Measurements from ENCODE around the gene NFATC2. TPM values are rescaled to one million over a fixed set of nuclear protein-coding genes. Genes with fewer than 3 reads are reported as not detected.

NFATC2 gene
- 10 to 100 TPM in 3 of 4 donors, 1 to 10 TPM in 1; 5.7 to 36.4 (median 12.0) TPM for total RNA-seq

GRCh38 chr20:51542571-51543421 lies at the start of gene NFATC2:
TSS of gene NFATC2 (minus strand) at chr20:51542719. CDS start at chr20:51542499, 220 bp downstream.
- DNase-seq: peak in 1 of 2 donors; percentile 27
- H3K9me3 ChIP-seq: no peaks in the 10 kb centered on the region
- no peaks in the 10 kb centered on the region for H3K36me3 ChIP-seq
- intact Hi-C loops (cut with DNase I; ENCODE audit: low total_unique reads): no loop called here
- no peak for TF ChIP-seq CTCF (IDR thresholded peaks at IDR 0.05)
- TF ChIP-seq POLR2A (IDR thresholded peaks at IDR 0.05): no peak
- H3K4me1 ChIP-seq: no peaks in the 10 kb centered on the region
- peak within 1 kb of the TSS; percentile 60 to 68 for H3K27ac ChIP-seq
- H3K4me3 ChIP-seq: peak within 1 kb of the TSS in 1 of 2 donors; percentile 25
- no peaks in the 10 kb centered on the region for H3K27me3 ChIP-seq

- DNase-seq: no peak
- TF ChIP-seq CTCF (IDR thresholded peaks at IDR 0.05): no peak
- Histone ChIP-seq H3K36me3 (no peaks in the 10 kb centered on the region), H3K4me3 (no peak overlapping the region), H3K27me3 (no peaks in the 10 kb centered on the region), H3K27ac (no peak overlapping the region), H3K9me3 (no peaks in the 10 kb centered on the region), H3K4me1 (no peaks in the 10 kb centered on the region)
- intact Hi-C loops (cut with DNase I; ENCODE audit: low total_unique reads): loop anchor here (10.0 kb wide), 1 partner anchor 217 kb away; no protein-coding TSS in a partner anchor
Observed at GRCh38 chr20:51591871-51592270, 49.4 kb upstream of the NFATC2 start.

- H3K36me3 ChIP-seq: no peaks in the 10 kb centered on the region
- TF ChIP-seq POLR2A (IDR thresholded peaks at IDR 0.05): no peak
- TF ChIP-seq CTCF (IDR thresholded peaks at IDR 0.05): no peak
- no peak overlapping the region for H3K27ac ChIP-seq
- intact Hi-C loops (cut with DNase I; ENCODE audit: low total_unique reads): no loop called here
- no peak for DNase-seq
- H3K9me3 ChIP-seq: no peaks in the 10 kb centered on the region
- H3K4me3 ChIP-seq: no peak overlapping the region
- H3K4me1 ChIP-seq: no peaks in the 10 kb centered on the region
- no peaks in the 10 kb centered on the region for H3K27me3 ChIP-seq
Observed at GRCh38 chr20:51588762-51589161, 46.2 kb upstream of the NFATC2 start.

GRCh38 chr20:51587145-51587544 lies 44.6 kb upstream of the NFATC2 start:
- no peak for TF ChIP-seq POLR2A (IDR thresholded peaks at IDR 0.05)
- no peak for TF ChIP-seq CTCF (IDR thresholded peaks at IDR 0.05)
- intact Hi-C loops (cut with DNase I; ENCODE audit: low total_unique reads): no loop called here
- Histone ChIP-seq H3K36me3 (no peaks in the 10 kb centered on the region), H3K27me3 (no peaks in the 10 kb centered on the region), H3K4me1 (no peaks in the 10 kb centered on the region), H3K9me3 (no peaks in the 10 kb centered on the region), H3K4me3 (no peak overlapping the region), H3K27ac (no peak overlapping the region)
- no peak for DNase-seq

- no peaks in the 10 kb centered on the region for H3K9me3 ChIP-seq
- DNase-seq: no peak
- TF ChIP-seq POLR2A (IDR thresholded peaks at IDR 0.05) (no peak), CTCF (IDR thresholded peaks at IDR 0.05) (no peak)
- no peaks in the 10 kb centered on the region for H3K4me1 ChIP-seq
- H3K27me3 ChIP-seq: no peaks in the 10 kb centered on the region
- H3K27ac ChIP-seq: no peak overlapping the region
- intact Hi-C loops (cut with DNase I; ENCODE audit: low total_unique reads): no loop called here
- no peak overlapping the region for H3K4me3 ChIP-seq
- H3K36me3 ChIP-seq: no peaks in the 10 kb centered on the region
Observed at GRCh38 chr20:51586005-51586440, 43.5 kb upstream of the NFATC2 start.

Data from uterus (tissue), 4 donors.